Kidney (tissue), 14 donors: ENCODE data around the gene MRAP2. TPM values are rescaled to one million over a fixed set of nuclear protein-coding genes. Genes with fewer than 3 reads are reported as not detected.
"Not testable (repeated sequence)": the region's sequence is repeated elsewhere in the genome, so short reads cannot be mapped to it uniquely, and the experiment has no call there.

Experiments used
- DNase-seq, 5 donors: peaks; one replicate each; pipeline ENCODE4 v3.0.0-alpha.2; 2013 to 2020
- FAIRE-seq: peaks from 2 replicates; lab custom pipeline; 2012; peaks lifted over from hg19 to GRCh38; lab: Jason Lieb, UNC
- H3K27ac ChIP-seq, 2 donors: one replicate each; pipeline ENCODE4 v1.7.0; 2013; ENCODE audit warnings: low read depth in 2 of 2, low read length in 2 of 2, inconsistent platforms in 1 of 2
- H3K27me3 ChIP-seq: one replicate; pipeline ENCODE4 v1.7.1; 2013; ENCODE audit warnings: low read length, inconsistent platforms; ENCODE audit not compliant: control insufficient read depth, insufficient read depth
- H3K36me3 ChIP-seq, 3 donors: one replicate each; pipeline versions ENCODE4 v1.7.0 to v1.7.1; 2013; ENCODE audit warnings: low read length in 3 of 3, control low read depth in 1 of 3, inconsistent platforms in 1 of 3; ENCODE audit not compliant: insufficient read depth in 3 of 3, control insufficient read depth in 2 of 3
- H3K4me1 ChIP-seq, 3 donors: one replicate each; pipeline versions ENCODE4 v1.7.0 to v1.7.1; 2013; ENCODE audit warnings: low read length in 3 of 3, inconsistent platforms in 1 of 3, low read depth in 1 of 3; ENCODE audit not compliant: control insufficient read depth in 2 of 3, insufficient read depth in 2 of 3
- H3K4me3 ChIP-seq, 3 donors: one replicate each; pipeline versions ENCODE4 v1.7.0 to v1.8.1; 2013; ENCODE audit warnings: low read length in 3 of 3, control low read depth in 1 of 3, inconsistent platforms in 1 of 3
- H3K9ac ChIP-seq, 3 donors: one replicate each; pipeline versions ENCODE4 v1.7.0 to v1.7.1; 2013; ENCODE audit warnings: low read length in 3 of 3, control low read depth in 1 of 3, inconsistent platforms in 1 of 3
- H3K9me3 ChIP-seq, 3 donors: one replicate each; pipeline versions ENCODE4 v1.7.0 to v1.7.1; 2013; ENCODE audit warnings: low read length in 3 of 3, control low read depth in 1 of 3, inconsistent platforms in 1 of 3; ENCODE audit not compliant: control insufficient read depth in 2 of 3, insufficient read depth in 1 of 3
- intact Hi-C: fragments of 100-400 bp; cut with DNase I; formaldehyde crosslinking; loops from one replicate; pipeline ENCODE4 v1.11.1; 2022
- polyA plus RNA-seq: library from polyadenylated mRNA; stranded (reverse); fragments of 350-450 nt; fragmentation: Illumina TruSeq; extraction: RNeasy Lipid Tissue Mini Kit (QIAGEN cat#74804); gene quantifications from one replicate; pipeline ENCODE4 v1.2.3, GENCODE V29; 2014; ENCODE audit warnings: low read depth, low replicate concordance; ENCODE audit not compliant: insufficient read depth
- total RNA-seq: library from RNA; stranded (reverse); fragmentation: NEBNext Ultra II Directional; extraction: Animal tissue kit (Norgen Biotek cat#: 25700); gene quantifications from one replicate; pipeline ENCODE4 v1.2.1, GENCODE V29; 2021
- TF ChIP-seq, protein P1 (sequence below): IDR thresholded peaks from 3 replicates; pipeline ENCODE4 v1.5.1; 2012; ENCODE audit warnings: mild to moderate bottlenecking, moderate library complexity, borderline replicate concordance; ENCODE audit not compliant: insufficient read depth; ENCODE audit errors: extremely low read depth
- donor health status: control.
- donor health status: control.
- donor health status: control.
- donor health status: control.
- donor health status: control.
- donor health status: DM: yes; HTN: yes; CAD: no.
- donor health status: Normal renal cell carcinoma (clear cell type).

The MRAP2 gene
- total and polyA plus RNA-seq, 2 donors from 2014 or later, result 4.2 to 5.0 TPM

DNA sequence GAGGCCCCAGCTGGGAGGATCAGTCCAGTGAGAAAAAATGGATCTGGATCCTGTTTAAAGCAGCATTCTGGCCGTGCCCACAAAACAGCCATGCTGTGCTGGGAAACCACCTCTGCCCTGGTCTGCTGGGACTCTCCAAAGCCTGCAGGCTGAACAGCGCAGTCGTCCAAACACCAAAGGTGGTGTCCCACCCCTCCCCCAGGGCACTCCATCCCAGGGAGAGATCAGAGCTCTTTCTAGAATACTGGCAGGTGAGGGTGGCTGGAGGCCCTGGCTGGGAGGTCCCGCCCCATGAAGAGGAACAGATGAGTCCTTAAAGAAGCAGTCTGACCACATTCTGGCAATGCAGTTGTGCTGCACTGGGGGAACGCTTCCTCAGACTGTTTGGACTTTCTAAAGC lies 84.6 kb downstream of the MRAP2 start:
- no peak overlapping the region for H3K27ac ChIP-seq
- TF ChIP-seq, protein P1, sequence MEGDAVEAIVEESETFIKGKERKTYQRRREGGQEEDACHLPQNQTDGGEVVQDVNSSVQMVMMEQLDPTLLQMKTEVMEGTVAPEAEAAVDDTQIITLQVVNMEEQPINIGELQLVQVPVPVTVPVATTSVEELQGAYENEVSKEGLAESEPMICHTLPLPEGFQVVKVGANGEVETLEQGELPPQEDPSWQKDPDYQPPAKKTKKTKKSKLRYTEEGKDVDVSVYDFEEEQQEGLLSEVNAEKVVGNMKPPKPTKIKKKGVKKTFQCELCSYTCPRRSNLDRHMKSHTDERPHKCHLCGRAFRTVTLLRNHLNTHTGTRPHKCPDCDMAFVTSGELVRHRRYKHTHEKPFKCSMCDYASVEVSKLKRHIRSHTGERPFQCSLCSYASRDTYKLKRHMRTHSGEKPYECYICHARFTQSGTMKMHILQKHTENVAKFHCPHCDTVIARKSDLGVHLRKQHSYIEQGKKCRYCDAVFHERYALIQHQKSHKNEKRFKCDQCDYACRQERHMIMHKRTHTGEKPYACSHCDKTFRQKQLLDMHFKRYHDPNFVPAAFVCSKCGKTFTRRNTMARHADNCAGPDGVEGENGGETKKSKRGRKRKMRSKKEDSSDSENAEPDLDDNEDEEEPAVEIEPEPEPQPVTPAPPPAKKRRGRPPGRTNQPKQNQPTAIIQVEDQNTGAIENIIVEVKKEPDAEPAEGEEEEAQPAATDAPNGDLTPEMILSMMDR, result no peak
- no peaks in the 10 kb centered on the region for H3K36me3 ChIP-seq
- H3K9me3 ChIP-seq, result peaks cover 0 to 3% (median 0%) of the 10 kb centered on the region in 3 donors
- intact Hi-C loops, result no loop called here
- H3K4me1 ChIP-seq, result no peaks in the 10 kb centered on the region
- FAIRE-seq (no peak), DNase-seq (peak in 1 of 5 donors; percentile 57)
- H3K27me3 ChIP-seq, result no peaks in the 10 kb centered on the region
- H3K4me3 ChIP-seq, result no peak overlapping the region
- H3K9ac ChIP-seq, result no peak overlapping the region

DNA sequence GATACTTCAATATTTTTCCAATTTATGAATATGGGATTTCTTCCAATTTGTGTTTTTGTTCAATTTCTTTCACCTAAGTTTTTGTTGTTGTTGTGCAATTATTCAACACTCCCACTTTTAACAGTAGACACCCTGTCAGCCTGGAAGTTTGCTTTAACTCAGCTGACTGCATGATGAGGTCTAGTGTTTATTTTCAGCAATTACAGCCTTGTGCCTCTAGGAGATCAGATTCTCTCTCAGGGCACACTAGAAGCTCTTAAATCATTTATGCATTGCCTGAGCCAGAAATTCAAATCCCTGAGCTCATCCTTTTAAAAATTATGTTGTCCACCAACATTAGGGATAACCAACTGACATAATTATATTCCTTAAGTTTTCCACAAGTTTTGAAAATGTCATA lies 85.7 kb downstream of the MRAP2 start:
- no peak for FAIRE-seq
- peaks cover 0 to 3% (median 0%) of the 10 kb centered on the region in 3 donors for H3K9me3 ChIP-seq
- DNase-seq, result peak in 2 of 5 donors; percentile 16 to 18
- no peak overlapping the region for H3K4me3 ChIP-seq
- H3K27ac ChIP-seq, result no peak overlapping the region
- H3K9ac ChIP-seq, result no peak overlapping the region
- TF ChIP-seq, protein P1, result no peak
- no peaks in the 10 kb centered on the region for H3K27me3 ChIP-seq
- no peaks in the 10 kb centered on the region for H3K4me1 ChIP-seq
- intact Hi-C loops, result no loop called here
- no peaks in the 10 kb centered on the region for H3K36me3 ChIP-seq

DNA sequence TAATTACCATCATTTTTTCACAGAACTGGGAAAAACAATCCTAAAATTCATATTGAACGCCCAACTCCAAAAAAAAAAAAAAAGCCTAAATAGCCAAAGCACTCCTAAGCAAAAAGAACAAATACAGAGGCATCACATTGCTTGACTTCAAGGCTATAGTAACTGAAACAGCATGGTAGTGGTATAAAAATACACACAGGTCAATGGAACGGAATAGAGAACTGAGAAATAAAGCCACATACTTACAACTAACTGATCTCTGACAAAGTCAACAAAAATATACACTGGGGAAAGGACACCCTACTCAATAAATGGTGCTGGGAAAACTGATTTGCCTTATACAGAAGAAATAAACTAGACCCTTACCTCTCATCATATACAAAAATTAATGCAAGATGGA lies 89.6 kb downstream of the MRAP2 start:
- no peaks in the 10 kb centered on the region for H3K27me3 ChIP-seq
- no peaks in the 10 kb centered on the region for H3K36me3 ChIP-seq
- H3K9ac ChIP-seq, result no peak overlapping the region
- H3K4me1 ChIP-seq, result no peaks in the 10 kb centered on the region
- intact Hi-C loops, result no loop called here
- TF ChIP-seq, protein P1, result no peak
- no peaks in the 10 kb centered on the region for H3K9me3 ChIP-seq
- FAIRE-seq (no peak), DNase-seq (no peak)
- no peak overlapping the region for H3K27ac ChIP-seq
- H3K4me3 ChIP-seq, result no peak overlapping the region

DNA sequence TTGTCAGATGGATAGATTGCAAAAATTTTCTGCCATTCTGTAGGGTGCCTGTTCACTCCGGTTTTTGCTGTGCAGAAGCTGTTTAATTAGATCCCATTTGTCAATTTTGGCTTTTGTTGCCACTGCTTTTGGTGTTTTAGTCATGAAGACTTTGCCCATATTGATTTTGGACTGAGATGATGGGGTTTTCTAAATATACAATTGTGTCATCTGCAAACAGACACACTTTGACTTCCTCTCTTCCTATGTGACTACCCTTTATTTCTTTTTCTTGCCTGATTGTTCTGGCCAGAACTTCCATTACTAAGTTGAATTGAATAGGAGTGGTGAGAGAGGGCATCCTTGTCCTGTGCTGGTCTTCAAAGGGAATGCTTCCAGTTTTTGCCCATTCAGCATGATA lies 96.0 kb downstream of the MRAP2 start:
- H3K4me3 ChIP-seq, H3K36me3 ChIP-seq, DNase-seq, FAIRE-seq, H3K4me1 ChIP-seq, intact Hi-C loops, H3K27ac ChIP-seq, H3K27me3 ChIP-seq, H3K9me3 ChIP-seq, H3K9ac ChIP-seq: not testable (repeated sequence)

DNA sequence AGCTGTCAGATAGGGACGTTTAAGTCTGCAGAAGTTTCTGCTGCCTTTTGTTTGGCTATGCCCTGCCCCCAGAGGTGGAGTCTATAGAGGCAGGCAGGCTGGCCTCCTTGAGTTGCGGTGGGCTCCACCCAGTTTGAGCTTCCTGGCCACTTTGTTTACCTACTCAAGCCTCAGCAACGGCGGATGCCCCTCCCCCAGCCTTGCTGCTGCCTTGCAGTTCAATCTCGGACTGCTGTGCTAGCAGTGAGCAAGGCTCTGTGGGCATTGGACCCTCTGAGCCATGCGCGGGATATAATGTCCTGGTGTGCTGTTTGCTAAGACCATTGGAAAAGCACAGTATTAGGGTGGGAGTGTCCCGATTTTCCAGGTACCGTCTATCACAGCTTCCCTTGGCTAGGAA lies 99.8 kb downstream of the MRAP2 start:
- FAIRE-seq, H3K36me3 ChIP-seq, H3K27me3 ChIP-seq, H3K9me3 ChIP-seq, intact Hi-C loops, H3K4me3 ChIP-seq, H3K4me1 ChIP-seq, H3K9ac ChIP-seq, H3K27ac ChIP-seq: not testable (repeated sequence)
- DNase-seq, result peak in 1 of 5 donors; percentile 58
